Endometrial microvascular endothelial cells (primary cell): ENCODE data around the gene PLPP2. TPM values are rescaled to one million over a fixed set of nuclear protein-coding genes. Genes with fewer than 3 reads are reported as not detected.

Experiments used
- in situ Hi-C: cut with HindIII; loops from 2 replicates; pipeline ENCODE4 v1.10.0; 2017; ENCODE audit warnings: low sequenced_read_pairs, low pct_unique_long_range_greater_than_20kb; ENCODE audit errors: inconsistent ontology term
- total RNA-seq: library from RNA; depleted of rRNA; stranded (reverse); fragments of >200 nt; gene quantifications from one replicate; pipeline ENCODE4 v1.2.3, GENCODE V29; 2015; ENCODE audit errors: inconsistent ontology term

Gene PLPP2
- total RNA-seq, 1 donor from 2014 or later: 98.2 TPM

GRCh38 chr19:318509-318774 is 27.2 kb upstream of the PLPP2 start:
- in situ Hi-C loops: no loop called here

- in situ Hi-C loops: no loop called here
Measured at GRCh38 chr19:317710-318508, 26.7 kb upstream of the PLPP2 start.

- in situ Hi-C loops: no loop called here
Measured at GRCh38 chr19:315811-316210, 24.6 kb upstream of the PLPP2 start.

GRCh38 chr19:313988-314815 is 23.0 kb upstream of the PLPP2 start:
- in situ Hi-C loops: no loop called here

GRCh38 chr19:313169-313987 is 22.2 kb upstream of the PLPP2 start:
- in situ Hi-C loops: no loop called here

- in situ Hi-C loops: no loop called here
Measured at GRCh38 chr19:311813-312261, 20.6 kb upstream of the PLPP2 start.

GRCh38 chr19:310781-311496 is 19.7 kb upstream of the PLPP2 start:
- in situ Hi-C loops: no loop called here

GRCh38 chr19:310141-310651 is 19.0 kb upstream of the PLPP2 start:
- in situ Hi-C loops: no loop called here

GRCh38 chr19:309206-309565 is 18.0 kb upstream of the PLPP2 start:
- in situ Hi-C loops: no loop called here

GRCh38 chr19:308471-309205 is 17.4 kb upstream of the PLPP2 start:
- in situ Hi-C loops: no loop called here

- in situ Hi-C loops: no loop called here
Measured at GRCh38 chr19:307793-308420, 16.7 kb upstream of the PLPP2 start.

- in situ Hi-C loops: no loop called here
Measured at GRCh38 chr19:307111-307531, 15.9 kb upstream of the PLPP2 start.

- in situ Hi-C loops: no loop called here
Measured at GRCh38 chr19:306151-306900, 15.1 kb upstream of the PLPP2 start.

GRCh38 chr19:305240-306150 is 14.3 kb upstream of the PLPP2 start:
- in situ Hi-C loops: no loop called here

GRCh38 chr19:296476-297225 is 5.4 kb upstream of the PLPP2 start:
- in situ Hi-C loops: no loop called here
